Esophagus muscularis mucosa (tissue), 4 donors: Measurements from ENCODE around the gene CARD6.

ENCODE experiments used
- EP300 ChIP-seq: sonication (generic); formaldehyde crosslinking; IDR thresholded peaks from one replicate; pipeline ENCODE4 v1.6.1; 2017; ENCODE audit warnings: antibody characterized with exemption
- POLR2A ChIP-seq: fragments of 450-650 bp; IDR thresholded peaks from one replicate; pipeline ENCODE4 v1.6.1; 2017; ENCODE audit warnings: antibody characterized with exemption, moderate library complexity, mild to moderate bottlenecking, low read depth
- TF ChIP-seq, protein P1 (sequence below), 3 experiments: fragments of 200-600 bp in 2 of 3; fragments of 450-650 bp in 1 of 3; sonication (generic) in 2 of 3; IDR thresholded peaks; one replicate each; pipeline ENCODE4 v1.5.1; 2017 to 2019; ENCODE audit warnings: antibody characterized with exemption in 3 of 3, mild to moderate bottlenecking in 2 of 3, moderate library complexity in 1 of 3

DNA sequence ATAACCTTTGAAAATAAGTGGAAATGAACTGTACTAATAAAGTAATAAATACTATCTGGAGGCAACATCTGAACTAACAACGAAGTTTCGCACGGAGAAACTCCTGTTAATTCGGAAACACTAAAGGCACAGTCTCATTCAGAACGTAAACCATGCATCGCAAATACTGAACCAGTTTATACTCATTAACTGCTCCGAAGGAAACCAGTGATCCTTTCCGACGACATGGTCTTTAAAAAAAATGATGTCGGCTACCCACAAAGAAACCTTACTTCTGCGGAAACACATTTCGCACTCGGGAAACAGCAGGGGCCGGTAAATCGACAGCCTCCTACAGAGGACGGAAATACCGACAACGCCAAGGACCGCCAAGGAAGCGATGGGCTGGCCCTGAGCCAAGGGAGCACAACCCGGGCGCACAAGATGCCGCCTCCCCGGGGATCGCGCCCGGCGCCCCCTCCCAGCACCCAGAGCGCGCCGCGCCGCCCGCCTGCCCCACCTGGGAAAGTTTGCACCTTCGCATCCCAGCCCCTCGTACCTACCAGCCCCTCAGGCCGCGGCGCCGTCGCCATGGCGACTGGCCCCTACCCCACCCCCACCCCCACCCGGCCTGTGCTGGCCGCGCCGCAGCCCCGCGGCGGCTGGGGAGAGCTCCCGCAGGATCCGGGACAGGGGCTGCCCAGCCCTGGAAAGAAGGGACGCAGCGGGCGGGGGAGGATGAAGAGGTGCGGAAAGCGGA, 43.7 kb upstream of the CARD6 start:
- TF ChIP-seq, protein P1, sequence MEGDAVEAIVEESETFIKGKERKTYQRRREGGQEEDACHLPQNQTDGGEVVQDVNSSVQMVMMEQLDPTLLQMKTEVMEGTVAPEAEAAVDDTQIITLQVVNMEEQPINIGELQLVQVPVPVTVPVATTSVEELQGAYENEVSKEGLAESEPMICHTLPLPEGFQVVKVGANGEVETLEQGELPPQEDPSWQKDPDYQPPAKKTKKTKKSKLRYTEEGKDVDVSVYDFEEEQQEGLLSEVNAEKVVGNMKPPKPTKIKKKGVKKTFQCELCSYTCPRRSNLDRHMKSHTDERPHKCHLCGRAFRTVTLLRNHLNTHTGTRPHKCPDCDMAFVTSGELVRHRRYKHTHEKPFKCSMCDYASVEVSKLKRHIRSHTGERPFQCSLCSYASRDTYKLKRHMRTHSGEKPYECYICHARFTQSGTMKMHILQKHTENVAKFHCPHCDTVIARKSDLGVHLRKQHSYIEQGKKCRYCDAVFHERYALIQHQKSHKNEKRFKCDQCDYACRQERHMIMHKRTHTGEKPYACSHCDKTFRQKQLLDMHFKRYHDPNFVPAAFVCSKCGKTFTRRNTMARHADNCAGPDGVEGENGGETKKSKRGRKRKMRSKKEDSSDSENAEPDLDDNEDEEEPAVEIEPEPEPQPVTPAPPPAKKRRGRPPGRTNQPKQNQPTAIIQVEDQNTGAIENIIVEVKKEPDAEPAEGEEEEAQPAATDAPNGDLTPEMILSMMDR (IDR thresholded peaks at IDR 0.05): no peak
- TF ChIP-seq POLR2A (no peak), EP300 (no peak)
